Fibroblast of the aortic adventitia (primary cell): ENCODE measurements around the gene SFTA2. TPM values are rescaled to one million over a fixed set of nuclear protein-coding genes. Genes with fewer than 3 reads are reported as not detected.
A peak's percentile ranks its signal among the peaks of the same experiment; 100 is the strongest.
"Not testable (repeated sequence)": the region's sequence is repeated elsewhere in the genome, so short reads cannot be mapped to it uniquely, and the experiment has no call there.

Experiments used
- DNase-seq: peaks from one replicate; pipeline ENCODE4 v3.0.0-alpha.2; 2010; ENCODE audit warnings: low read depth
- H3K4me3 ChIP-seq: 2 replicates; pipeline ENCODE4 v1.5.1; 2011; ENCODE audit warnings: low read depth, mild to moderate bottlenecking, control low read depth, low read length, moderate library complexity
- CTCF ChIP-seq: IDR thresholded peaks from 2 replicates; pipeline ENCODE4 v1.5.1; 2011; ENCODE audit warnings: mild to moderate bottlenecking, low read length, control low read depth, inconsistent platforms; ENCODE audit not compliant: insufficient read depth
- total RNA-seq: library from RNA; depleted of rRNA; stranded (reverse); fragments of >200 nt; gene quantifications from 2 replicates; pipeline ENCODE4 v1.2.3, GENCODE V29; 2012; ENCODE audit warnings: low replicate concordance

Gene SFTA2
- total RNA-seq, 1 donor = not detected

- DNase-seq = peak; percentile 17
- no peak for TF ChIP-seq CTCF
- H3K4me3 ChIP-seq = no peak overlapping the region
Measured at GRCh38 chr6:30935018-30935417, 3.0 kb upstream of the SFTA2 start.

- H3K4me3 ChIP-seq = no peak overlapping the region
- no peak for TF ChIP-seq CTCF
- DNase-seq = no peak
Measured at GRCh38 chr6:30932665-30933365, 845 bp upstream of the SFTA2 start.

- no peak for DNase-seq
- no peak overlapping the region for H3K4me3 ChIP-seq
- TF ChIP-seq CTCF = no peak
Measured at GRCh38 chr6:30931272-30931671, 698 bp downstream of the SFTA2 start.

- DNase-seq = no peak
- no peak for TF ChIP-seq CTCF
- H3K4me3 ChIP-seq = no peak overlapping the region
Measured at GRCh38 chr6:30930506-30930905, 1.5 kb downstream of the SFTA2 start.

- no peak for TF ChIP-seq CTCF
- H3K4me3 ChIP-seq = no peak overlapping the region
- no peak for DNase-seq
Measured at GRCh38 chr6:30928677-30929076, 3.3 kb downstream of the SFTA2 start.

GRCh38 chr6:30927080-30927479, 4.9 kb downstream of the SFTA2 start:
- DNase-seq, H3K4me3 ChIP-seq: not testable (repeated sequence)

- no peak for TF ChIP-seq CTCF
- DNase-seq = no peak
- H3K4me3 ChIP-seq = no peak overlapping the region
Measured at GRCh38 chr6:30926644-30927043, 5.3 kb downstream of the SFTA2 start.

GRCh38 chr6:30924040-30924627, 7.8 kb downstream of the SFTA2 start:
- not testable (repeated sequence) for DNase-seq, H3K4me3 ChIP-seq
